HCT116 (cell line): ENCODE measurements around the gene RAPGEF2.

Experiments used
- CTCF ChIP-seq, 3 experiments: fragments of 200-600 bp in 1 of 3; sonication (generic) in 1 of 3; IDR thresholded peaks in 2 of 3; conservative IDR thresholded peaks in 1 of 3; 2 replicates each; pipeline ENCODE4 v1.5.1; 2012 to 2017; ENCODE audit warnings: low read depth in 2 of 3, low read length in 2 of 3, antibody characterized with exemption in 1 of 3, borderline replicate concordance in 1 of 3, control low read depth in 1 of 3, mild to moderate bottlenecking in 1 of 3, mixed read lengths in 1 of 3, mixed run types in 1 of 3, moderate library complexity in 1 of 3; ENCODE audit not compliant: insufficient read depth in 1 of 3
- POLR2A ChIP-seq: IDR thresholded peaks from 2 replicates; pipeline ENCODE4 v1.7.0; 2011; ENCODE audit warnings: borderline replicate concordance; ENCODE audit not compliant: insufficient read depth, insufficient read length; ENCODE audit errors: extremely low read depth
- POLR2AphosphoS5 ChIP-seq: IDR thresholded peaks from 2 replicates; pipeline ENCODE4 v1.6.1; 2011; ENCODE audit warnings: mild to moderate bottlenecking, low read depth, low read length, moderate library complexity
- REST ChIP-seq: IDR thresholded peaks from 2 replicates; pipeline ENCODE4 v1.6.1; 2012; ENCODE audit warnings: low read depth
- ZNF274 ChIP-seq: fragments of 200-500 bp; sonication (Bioruptor generic); IDR thresholded peaks from 2 replicates; pipeline ENCODE4 v1.6.1; 2014; ENCODE audit warnings: mild to moderate bottlenecking, low read depth, low read length, inconsistent platforms

GRCh38 chr4:159273141-159273438, 170.2 kb downstream of the RAPGEF2 start:
- no peak for TF ChIP-seq POLR2A
- TF ChIP-seq CTCF (IDR thresholded peaks at IDR 0.05 in 2 of 3, conservative IDR thresholded peaks at IDR 0.05 in 1 of 3; ENCODE audit: borderline replicate concordance in 1 of 3, insufficient read depth in 1 of 3, low read depth in 2 of 3, low read length in 2 of 3): no peak
- no peak for TF ChIP-seq POLR2AphosphoS5
- TF ChIP-seq REST: no peak
- TF ChIP-seq ZNF274: no peak
